T-helper 22 cell (primary cell): ENCODE measurements around the gene CTIF.

Experiments used
- DNase-seq: peaks from one replicate; pipeline ENCODE4 v3.0.0-alpha.2; 2020; ENCODE audit warnings: low read depth

Gene CTIF

DNA sequence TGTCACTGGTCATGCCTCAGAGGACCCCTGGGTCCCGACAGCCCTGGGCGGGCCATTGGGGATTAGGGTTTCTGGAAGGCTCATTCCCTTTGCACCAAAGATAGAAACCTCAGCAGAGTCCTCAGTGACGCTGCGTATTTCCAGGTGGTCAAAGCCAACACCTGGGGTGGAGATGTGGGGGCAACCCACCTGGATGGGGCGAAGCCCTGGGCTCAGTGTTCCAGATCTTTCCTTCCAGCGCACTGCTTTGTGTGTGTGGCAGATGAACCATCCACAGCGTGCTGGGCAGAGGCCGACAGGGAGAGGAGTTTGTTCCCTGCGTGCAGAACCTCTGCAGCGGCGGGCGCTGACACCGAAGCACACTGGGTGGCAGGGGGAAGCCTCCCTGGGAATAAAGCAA, 143.9 kb downstream of the CTIF start:
- DNase-seq: no peak

DNA sequence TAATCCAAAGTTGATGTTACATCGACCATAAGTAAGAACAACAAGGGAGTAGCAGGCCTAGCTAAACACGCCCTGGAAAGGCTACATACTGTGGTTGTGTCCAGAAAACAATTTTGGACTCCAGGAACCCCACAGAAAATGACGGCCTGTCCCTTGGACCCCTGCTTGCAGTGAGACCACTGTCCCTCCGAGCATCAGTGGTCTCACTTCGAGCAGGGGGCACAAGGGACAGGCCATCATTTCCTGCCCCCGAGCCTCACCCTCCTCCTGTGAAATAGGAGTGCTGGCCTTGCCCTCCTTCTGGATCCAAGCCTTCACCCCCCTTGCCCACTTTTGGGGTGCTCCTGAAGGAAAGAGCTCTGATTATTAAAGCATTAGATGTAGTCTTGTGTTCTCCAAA, 144.4 kb downstream of the CTIF start:
- DNase-seq: no peak

DNA sequence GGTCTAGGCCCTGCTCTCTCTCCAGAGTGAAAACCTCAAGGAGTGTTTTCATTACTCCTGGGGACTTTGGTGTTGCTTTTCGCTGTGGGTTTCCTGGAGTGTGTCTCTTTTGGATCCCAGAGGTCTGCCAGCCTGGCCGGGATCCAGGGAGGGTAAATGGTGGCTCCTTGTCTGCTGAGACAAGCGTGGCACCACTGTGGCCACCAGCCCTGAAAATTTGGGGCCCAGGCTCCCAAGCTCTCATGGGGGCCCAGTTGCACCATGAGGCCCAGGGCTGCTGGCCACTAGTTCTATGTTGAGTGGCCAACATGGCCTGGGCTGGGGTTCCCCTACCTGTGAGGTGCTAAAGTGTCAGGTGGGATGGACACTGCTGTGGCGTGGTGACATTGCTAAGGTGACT, 144.8 kb downstream of the CTIF start:
- no peak for DNase-seq

DNA sequence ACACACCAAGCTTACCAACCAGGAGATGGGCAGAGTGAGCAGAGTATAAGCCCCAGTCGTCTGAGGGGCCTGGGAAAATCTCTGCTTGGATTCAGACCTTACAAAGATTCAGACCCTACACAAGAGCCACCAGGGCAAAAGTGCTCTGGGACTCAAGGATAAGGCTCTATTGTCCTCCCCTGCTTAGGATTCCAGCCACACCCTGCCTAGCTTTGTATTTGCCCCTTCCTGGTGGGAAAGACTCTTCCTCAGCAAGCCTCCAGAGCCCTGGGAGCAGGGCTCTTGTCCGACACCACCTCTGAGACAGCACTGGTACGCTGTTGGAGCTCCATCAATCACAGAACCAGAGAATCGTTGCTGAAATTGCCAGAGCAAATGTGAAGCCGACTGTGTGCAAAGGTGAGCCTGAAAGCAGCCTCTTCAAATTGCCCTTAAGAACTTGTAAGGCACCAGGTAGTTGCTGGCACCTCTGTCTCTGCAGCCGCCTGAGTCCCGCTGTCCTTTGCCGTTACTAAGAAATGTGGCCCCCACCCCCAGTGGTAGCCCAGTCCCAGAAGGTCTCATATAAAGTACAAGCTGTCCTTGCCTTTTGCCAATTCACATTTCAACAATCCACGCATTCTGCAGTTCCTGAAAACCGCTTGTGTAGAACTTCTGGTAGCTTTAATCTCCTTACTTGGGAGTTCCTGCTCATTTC, 148.7 kb downstream of the CTIF start:
- DNase-seq: no peak

DNA sequence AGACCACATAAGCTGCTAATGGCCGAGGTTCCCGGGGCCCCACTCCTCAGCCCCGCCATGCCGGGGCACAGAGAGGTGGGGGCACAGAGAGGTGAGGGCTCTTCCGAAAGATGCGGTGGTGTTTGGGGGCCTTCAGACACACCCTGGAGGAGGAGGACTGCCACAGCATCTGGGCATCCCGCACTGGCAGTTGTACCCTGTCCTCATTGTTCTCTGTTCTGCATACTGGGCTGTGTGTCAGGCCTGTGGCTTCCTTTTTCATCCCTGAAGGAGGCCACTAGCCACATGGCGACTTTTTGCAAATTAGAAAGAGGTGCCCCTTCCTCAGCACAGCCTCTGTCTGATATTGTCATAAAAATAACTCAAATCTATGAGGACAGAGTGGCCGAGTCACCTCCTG, 150.1 kb downstream of the CTIF start:
- no peak for DNase-seq

DNA sequence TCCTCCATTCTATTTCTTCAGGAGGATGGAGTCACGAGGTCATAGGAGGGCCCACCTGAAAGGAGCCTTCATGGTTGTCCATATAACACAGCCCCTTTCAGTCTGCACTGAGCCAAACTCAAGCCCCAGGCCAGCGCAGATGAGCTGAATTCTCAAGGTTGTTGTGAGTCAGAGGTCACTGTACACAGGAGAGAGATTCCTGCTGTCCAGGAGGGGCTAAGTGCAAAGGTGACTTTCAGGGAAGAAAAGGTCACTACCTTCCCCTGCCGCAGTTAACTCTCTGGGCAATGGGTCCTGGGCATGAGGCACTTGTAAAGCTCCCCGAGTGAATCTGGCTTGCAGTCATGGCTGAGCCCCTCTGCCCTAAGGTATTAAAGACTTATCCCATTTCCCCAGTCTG, 150.7 kb downstream of the CTIF start:
- DNase-seq: no peak

DNA sequence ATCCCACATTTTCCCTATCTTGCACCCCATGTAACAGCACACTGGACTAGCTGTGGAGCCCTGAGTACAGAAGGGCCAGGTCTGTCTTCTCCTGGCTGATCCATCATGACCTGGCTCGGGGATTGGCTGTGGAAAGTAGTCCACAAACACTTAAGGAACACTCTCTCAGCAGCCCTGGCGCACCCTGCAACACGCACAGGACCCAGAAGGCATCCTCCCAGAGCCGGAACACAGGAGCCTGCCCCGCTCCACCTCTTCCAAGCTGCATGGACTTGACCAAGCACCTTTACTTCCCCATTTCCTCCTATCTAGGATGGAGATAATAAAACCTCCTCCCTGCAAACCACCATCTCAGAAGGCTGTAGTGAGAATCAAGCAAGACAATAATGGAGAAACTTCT, 151.7 kb downstream of the CTIF start:
- no peak for DNase-seq

DNA sequence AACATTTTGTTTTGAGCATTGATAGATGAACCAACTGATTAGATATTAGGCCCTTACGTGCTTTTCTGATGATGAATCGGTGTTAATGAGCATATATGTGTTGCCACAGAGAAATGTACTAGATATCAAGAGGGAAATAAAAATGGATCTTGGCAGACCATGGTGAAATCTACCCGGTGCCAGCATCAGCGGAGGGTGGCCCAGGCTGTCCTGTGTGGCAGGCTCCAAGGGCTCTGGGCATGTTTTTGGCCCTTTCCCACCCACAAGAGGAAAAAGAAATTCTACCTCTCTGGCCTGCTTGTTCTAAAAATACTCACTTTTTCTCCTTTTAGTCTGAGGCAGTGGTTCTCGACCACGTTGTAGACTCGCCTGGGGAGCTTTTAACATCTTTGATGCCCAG, 154.2 kb downstream of the CTIF start:
- DNase-seq: no peak

DNA sequence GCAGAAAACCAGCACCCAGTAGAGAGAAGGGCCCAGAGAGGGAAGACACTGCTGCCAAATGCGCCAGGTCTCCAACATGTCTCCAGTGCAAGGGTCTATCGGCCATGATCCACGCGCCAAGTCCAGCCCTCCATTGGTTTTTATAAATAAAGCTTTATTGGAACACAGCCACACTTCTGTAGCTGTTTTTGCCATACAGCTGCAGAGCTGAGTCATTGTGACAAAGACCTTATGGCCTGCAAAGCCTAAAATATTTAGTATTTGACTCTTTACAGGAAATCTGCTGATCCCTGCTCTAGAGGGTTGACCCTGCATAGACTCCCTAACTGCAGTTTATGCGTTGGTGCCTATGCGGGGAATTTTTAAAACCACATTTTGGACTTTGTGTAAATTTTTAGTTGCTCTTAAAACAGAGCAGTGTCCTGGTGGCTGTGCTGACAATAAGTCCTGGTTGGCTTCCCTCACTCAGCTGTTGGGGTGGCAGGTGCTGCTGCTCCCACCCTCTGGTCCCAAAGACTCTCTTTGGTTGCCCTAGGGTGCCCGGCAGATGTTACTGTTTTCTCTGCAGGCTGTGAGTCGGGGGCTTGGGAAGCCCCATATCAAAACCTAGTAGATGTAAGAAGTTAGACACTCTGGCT, 154.9 kb downstream of the CTIF start:
- no peak for DNase-seq

DNA sequence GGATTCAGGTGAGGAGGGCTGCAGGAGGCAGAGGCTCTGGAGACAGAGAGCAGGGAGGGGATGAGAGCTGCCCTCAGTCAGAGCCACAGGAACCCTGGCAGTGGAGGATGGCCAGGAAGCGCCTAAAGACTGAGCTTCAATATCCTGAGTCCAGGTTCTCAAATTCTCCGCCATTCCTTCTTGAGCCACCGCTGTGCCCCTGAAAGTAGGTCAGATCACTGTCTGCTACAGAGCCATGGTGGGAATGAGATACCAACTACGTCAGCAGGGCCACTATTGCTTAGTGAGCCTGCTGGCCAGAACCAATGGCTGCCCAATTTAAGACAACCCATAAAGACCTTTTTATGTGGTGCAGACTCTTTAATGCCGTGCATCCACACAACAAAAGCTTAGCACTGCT, 155.5 kb downstream of the CTIF start:
- no peak for DNase-seq

DNA sequence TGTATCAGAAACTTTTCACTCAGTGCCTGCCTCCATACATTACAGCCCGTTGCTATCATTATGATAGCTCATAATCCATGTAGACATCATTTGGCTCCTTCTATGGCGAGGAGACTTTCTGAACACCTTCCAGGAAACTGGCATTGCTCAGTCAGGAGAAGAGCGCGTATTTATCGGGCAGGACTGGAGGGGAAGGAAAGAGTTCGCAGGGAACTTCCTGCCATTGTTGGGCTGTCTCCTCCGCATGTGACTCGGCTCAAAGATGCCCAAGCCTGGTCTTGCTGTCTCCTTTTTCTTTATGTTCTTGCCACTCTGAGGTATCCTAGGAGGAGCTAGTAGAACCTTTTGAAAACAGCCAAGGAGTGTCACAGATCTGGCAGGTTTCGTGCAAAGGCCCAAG, 156.8 kb downstream of the CTIF start:
- DNase-seq: no peak

DNA sequence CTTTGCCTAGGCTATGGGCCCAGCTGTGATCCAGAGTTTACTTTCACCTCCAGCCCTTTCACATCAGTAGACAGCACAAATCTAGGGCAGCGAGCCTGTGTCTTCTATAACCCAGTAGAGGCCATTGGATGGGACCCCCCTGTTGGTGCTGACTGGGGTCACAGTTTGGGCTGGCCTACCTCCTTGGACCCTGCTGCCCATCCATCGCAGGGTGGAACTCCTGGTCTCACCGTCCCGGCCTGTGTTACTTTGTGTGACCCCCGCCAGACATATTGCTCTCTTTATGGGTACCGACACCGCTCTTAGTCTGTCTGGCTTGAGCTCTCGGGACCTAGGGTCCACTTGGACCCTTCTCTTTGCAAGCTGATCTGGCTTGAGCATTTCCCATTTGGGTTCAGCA, 157.4 kb downstream of the CTIF start:
- DNase-seq: no peak

DNA sequence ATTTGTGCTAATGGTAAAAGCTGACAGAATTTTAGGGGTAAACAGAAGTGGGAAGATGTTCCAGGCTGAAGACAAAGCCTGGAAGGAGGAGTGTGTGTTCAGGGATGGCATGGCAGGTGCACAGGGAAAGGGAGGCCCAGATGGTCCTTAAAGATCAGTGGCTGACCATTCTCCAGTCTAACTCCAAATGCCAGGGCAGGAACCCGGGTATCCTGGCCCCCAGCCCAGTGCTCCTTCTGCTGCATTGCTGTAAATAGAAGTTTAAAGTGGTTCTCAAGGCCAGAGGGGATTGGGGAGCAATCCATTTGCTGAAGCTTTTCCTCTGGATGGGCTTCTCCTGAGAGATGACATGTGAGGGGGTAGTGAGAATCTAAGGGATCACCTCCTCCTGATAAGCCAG, 158.6 kb downstream of the CTIF start:
- DNase-seq: no peak

DNA sequence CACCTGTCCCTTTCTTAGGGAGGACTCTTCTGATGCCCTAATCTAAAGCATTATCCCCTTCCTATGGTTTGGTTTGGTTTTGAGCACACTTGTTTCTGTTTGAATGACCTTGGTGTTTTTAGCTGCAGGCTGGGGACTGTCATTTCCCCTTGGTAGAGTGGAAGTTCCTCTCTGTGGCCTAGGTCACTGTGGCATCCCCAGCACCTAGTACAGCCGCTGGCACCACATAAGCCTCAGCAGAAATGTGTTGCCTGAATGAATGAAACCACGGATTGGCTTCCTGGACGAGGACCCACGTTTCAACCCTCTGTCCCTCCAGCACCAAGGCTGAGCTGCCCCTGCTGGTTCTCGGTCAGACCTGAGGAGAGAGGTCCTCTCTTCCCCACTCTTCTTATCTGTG, 159.9 kb downstream of the CTIF start:
- DNase-seq: no peak

DNA sequence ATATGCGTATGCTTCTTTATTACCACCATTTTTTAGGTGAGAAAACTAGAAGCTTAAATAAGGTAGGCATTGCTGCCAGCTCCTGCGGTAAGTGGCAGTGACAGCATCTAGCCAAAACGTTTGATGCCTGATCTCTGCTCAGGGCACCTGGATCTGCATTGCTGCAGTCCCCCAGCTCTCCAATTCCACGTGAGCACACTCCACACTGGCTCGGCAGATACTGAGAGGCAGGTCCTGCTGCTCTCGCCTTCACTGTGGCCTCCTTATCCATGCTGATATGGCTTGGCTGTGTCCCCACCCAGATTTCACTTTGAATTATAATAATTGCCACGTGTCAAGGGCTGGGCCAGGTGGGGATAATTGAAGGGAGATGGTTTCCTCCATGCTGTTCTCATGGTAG, 160.9 kb downstream of the CTIF start:
- DNase-seq: no peak

DNA sequence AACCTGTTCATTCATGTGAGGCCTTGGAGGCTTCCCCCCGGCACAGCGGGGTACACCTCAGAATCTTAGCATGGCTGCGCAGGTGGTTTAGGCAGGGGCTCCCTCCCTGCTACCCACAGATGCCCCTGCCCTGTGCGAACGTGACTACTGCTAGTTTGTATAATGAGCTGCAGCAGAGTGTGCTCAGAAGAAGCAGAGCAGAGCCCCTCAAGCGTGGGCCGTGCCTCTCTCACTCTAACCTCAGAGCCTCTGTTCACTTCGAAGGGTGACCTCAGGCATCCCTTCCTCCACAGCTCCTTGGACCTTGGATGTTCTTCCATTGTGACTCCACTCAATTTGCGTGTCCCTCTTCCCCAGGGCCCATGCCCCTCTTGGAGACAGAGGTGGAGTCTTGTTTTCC, 161.6 kb downstream of the CTIF start:
- no peak for DNase-seq

DNA sequence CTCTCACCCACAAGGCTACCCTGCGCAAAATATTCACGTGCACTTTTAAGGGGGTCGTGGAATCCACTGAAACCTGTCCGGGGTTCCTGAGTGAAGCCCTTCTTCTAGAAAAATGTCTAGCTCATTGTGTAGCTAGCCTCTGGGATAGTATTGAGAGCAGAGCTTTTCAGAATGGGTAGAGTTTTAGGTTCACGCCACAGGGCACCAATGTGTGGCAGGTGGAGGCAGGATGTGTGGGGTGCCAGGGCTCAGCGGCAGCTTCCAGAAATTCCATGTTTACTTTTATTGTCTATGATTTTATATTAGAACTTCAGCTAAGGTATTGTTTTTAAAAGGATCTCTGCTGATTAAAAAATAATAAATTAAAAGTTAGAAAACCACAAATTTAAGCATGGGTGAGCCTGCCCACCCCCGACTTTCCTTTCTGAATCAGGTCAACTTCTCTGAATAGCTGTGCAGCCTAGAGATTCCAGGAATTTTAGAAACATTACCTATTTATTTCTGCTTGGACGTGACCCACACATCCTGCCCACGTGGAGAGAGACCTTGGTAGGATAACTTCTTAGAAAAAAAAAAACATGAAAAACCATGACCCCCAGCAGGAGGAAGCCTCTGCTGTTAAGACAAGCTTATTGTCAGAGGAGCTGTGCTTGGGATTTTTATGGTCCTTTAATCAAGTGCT, 163.7 kb downstream of the CTIF start:
- no peak for DNase-seq

DNA sequence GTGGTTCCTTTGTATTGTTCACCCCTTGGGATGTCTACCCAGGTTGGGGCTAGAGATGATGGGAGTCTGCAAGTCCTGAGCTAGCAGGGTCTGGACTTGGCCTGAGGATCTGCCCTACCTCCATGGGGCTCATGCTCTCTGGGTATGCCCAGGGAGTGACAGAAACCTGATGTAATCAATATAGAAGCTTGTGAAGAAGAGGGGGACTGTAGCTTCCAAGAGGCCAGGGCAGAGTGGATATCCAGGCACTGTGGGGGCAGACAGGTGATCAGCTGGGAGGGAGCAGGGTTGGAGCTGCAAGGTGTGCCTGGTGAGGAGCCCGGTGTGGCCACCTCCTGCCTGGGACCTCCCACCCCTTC, 164.2 kb downstream of the CTIF start:
- DNase-seq: no peak

DNA sequence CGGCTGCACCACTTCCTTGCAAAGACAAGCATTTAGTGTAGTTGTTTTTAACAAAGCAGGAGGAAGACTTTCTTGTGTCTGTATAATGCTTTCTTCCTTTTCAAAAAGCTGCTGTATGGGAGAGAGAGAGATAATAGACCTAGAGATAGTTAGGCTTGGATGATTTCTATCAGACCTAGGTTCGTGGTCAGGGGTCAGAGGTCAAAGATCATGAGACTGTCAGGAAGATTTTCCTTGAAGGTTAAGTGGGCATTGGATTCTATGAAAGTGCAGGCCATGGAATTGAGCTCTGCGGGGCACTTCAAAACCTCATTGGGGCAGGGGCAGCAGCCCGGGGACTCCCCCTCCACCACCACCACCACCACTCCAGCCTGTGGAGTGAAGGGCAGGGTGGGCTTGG, 164.6 kb downstream of the CTIF start:
- no peak for DNase-seq

DNA sequence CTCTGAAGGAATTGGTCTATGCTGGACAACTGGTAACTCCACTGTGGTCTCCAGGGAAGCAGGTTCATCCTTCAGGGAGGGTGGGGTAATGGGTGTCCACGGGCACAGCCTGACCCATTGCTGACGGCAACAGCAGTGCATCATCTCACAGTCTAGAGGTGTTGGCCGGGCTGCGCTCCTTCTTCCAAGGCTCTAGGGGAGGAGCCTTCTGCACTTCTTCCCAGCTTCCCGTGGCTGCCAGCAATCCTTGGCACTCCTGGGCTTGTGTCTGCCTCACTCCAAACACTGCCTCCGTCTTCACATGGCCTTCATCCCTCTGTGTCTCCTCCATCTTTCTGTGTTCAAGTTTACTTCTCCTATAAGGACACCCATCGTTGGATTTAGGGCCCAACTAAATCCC, 166.2 kb downstream of the CTIF start:
- DNase-seq: no peak

DNA sequence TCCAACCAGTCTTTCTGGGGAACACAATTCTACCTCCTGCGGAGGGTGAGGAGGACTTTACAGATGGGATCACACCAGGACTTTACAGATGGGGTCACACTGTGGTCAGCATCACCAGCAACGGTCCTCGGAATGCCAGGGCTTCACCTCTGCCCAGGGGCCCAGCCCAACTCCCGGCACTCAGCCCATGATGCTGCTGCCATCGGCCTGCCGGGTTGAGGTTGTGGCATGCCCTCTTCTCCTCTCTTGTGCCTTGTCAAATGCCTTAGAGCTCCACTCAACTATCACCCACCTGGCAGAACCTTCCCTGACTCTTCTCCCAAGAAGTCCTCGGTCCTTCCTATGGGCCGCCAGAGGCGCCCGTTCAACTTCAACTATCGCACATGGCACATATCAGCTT, 166.7 kb downstream of the CTIF start:
- DNase-seq: no peak

DNA sequence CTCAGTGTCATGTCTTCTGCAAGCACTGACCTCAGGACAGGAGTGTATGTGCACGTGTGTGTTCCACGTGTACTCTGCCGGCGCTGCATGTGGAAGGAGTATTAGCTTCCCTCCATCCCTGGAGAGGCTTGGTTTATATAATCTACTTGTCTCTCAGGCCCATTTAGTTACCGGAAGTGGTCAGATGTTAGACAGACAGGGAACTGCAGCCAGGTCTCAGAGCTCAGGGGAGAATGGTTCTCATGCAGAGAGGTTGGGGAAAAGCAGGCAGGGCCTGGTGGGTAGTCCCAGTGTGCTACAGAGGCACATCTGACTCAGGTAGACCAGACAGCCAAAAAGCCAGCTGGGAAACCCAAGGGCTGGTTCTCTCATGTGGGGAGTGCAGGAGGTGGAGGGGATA, 167.9 kb downstream of the CTIF start:
- DNase-seq: no peak

DNA sequence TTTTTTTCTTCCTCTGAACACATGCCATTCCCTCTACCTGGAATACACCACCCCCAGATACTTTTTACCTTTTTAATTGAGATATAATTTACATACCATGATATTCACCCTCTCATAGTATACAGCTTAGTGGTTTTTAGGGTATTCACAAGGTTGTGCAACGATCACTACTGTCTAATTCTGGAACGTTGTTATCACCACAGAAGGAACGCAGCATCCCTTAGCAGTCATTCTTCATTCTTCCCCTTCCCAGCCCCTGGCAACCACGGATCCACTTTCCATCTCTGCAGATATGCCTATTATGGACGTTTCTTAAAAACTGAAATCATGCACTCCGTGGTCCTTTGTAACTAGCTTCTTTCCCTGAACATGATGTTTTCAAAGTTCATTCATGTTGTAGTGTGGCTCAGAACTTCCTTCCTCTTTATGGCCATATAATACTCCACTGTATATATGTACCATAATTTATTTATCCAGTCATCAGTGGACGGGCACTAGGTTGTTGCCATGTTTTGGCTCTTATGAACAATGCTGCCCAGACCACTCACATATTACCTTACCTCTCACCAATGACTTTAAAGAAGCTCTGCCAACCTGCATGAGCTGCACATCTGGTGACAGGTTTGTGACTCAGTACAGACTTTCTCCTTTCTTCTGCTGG, 168.9 kb downstream of the CTIF start:
- DNase-seq: no peak
